Endothelial cell of umbilical vein (primary cell): ENCODE data around the gene DOCK1.

ENCODE experiments used
- EZH2 ChIP-seq: IDR thresholded peaks from 2 replicates; pipeline ENCODE4 v1.6.1; 2012; ENCODE audit warnings: borderline replicate concordance, low read depth, mild to moderate bottlenecking, moderate library complexity, low read length, inconsistent platforms; ENCODE audit not compliant: severe bottlenecking
- FOS ChIP-seq: IDR thresholded peaks from 2 replicates; pipeline ENCODE4 v1.6.1; 2011; ENCODE audit warnings: mild to moderate bottlenecking, low read length, moderate library complexity, borderline replicate concordance; ENCODE audit not compliant: insufficient read depth
- GATA2 ChIP-seq: IDR thresholded peaks from 2 replicates; pipeline ENCODE4 v1.7.0; 2011; ENCODE audit warnings: low read depth, mild to moderate bottlenecking, moderate library complexity, mixed read lengths, low read length; ENCODE audit not compliant: insufficient read length, insufficient read depth
- JUN ChIP-seq: IDR thresholded peaks from 2 replicates; pipeline ENCODE4 v1.6.1; 2011; ENCODE audit warnings: borderline replicate concordance, low read depth; ENCODE audit not compliant: insufficient read length, insufficient read depth
- MAX ChIP-seq: IDR thresholded peaks from 2 replicates; pipeline ENCODE4 v1.6.1; 2011; ENCODE audit not compliant: insufficient read depth, insufficient read length
- MYC ChIP-seq: IDR thresholded peaks from one replicate; pipeline ENCODE4 v1.6.1; 2011; ENCODE audit warnings: mild to moderate bottlenecking, low read depth, low read length
- POLR2A ChIP-seq: IDR thresholded peaks from 2 replicates; pipeline ENCODE4 v1.6.1; 2012; ENCODE audit warnings: low read depth, mild to moderate bottlenecking, control low read depth, low read length
- POLR2AphosphoS5 ChIP-seq: IDR thresholded peaks from 2 replicates; pipeline ENCODE4 v1.6.1; 2012; ENCODE audit warnings: low read depth, mild to moderate bottlenecking, control low read depth, low read length, moderate library complexity; ENCODE audit not compliant: insufficient read depth
- TF ChIP-seq, protein P1 (sequence below), 2 donors: IDR thresholded peaks; 1 replicate in 1 of 2; 2 replicates in 1 of 2; pipeline ENCODE4 v1.5.1; 2011; ENCODE audit warnings: low read length in 2 of 2, mild to moderate bottlenecking in 2 of 2, moderate library complexity in 2 of 2, control low read depth in 1 of 2, inconsistent platforms in 1 of 2, low read depth in 1 of 2; ENCODE audit not compliant: insufficient read depth in 1 of 2; ENCODE audit errors: extremely low read depth in 1 of 2

GRCh38 chr10:127458016-127458810 is 553.0 kb downstream of the DOCK1 start:
- no peak for TF ChIP-seq POLR2A
- TF ChIP-seq, protein P1, sequence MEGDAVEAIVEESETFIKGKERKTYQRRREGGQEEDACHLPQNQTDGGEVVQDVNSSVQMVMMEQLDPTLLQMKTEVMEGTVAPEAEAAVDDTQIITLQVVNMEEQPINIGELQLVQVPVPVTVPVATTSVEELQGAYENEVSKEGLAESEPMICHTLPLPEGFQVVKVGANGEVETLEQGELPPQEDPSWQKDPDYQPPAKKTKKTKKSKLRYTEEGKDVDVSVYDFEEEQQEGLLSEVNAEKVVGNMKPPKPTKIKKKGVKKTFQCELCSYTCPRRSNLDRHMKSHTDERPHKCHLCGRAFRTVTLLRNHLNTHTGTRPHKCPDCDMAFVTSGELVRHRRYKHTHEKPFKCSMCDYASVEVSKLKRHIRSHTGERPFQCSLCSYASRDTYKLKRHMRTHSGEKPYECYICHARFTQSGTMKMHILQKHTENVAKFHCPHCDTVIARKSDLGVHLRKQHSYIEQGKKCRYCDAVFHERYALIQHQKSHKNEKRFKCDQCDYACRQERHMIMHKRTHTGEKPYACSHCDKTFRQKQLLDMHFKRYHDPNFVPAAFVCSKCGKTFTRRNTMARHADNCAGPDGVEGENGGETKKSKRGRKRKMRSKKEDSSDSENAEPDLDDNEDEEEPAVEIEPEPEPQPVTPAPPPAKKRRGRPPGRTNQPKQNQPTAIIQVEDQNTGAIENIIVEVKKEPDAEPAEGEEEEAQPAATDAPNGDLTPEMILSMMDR (IDR thresholded peaks at IDR 0.05; ENCODE audit: extremely low read depth in 1 of 2, insufficient read depth in 1 of 2, low read depth in 1 of 2, low read length in 2 of 2), result no peak
- TF ChIP-seq EZH2, result no peak
- no peak for TF ChIP-seq POLR2AphosphoS5
- no peak for TF ChIP-seq MAX
- no peak for TF ChIP-seq MYC
- no peak for TF ChIP-seq GATA2
- TF ChIP-seq JUN, result no peak
- TF ChIP-seq FOS, result no peak
